ENCODE results near the gene RBFOX1.

The RBFOX1 gene

GRCh38 chr16:7689234-7689633 lies 356.6 kb downstream of the RBFOX1 start:
- no peak for DNase-seq (ENCODE audit: low spot score)

- DNase-seq (ENCODE audit: low spot score): no peak
Observed at GRCh38 chr16:7691533-7691932, 358.9 kb downstream of the RBFOX1 start.

DNA sequence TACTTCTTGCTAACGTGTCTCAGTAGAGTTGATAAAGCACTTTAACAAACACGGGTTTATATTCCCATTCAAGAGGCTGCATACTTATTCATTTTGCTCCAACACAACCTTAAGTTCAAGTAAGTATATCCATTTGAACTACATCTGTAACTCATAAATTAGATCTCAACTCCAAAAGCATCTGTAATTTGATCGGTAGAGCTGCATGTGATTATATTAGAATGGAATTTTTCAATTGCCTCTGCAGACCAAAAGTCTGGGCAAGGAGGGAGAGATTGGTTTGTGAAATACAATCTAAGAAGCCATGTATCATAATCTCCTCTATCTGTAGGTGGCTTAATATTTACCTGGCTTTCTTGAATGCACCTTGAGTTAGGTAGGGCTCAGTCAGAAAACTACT lies 371.0 kb downstream of the RBFOX1 start:
- no peak for DNase-seq (ENCODE audit: low spot score)

DNA sequence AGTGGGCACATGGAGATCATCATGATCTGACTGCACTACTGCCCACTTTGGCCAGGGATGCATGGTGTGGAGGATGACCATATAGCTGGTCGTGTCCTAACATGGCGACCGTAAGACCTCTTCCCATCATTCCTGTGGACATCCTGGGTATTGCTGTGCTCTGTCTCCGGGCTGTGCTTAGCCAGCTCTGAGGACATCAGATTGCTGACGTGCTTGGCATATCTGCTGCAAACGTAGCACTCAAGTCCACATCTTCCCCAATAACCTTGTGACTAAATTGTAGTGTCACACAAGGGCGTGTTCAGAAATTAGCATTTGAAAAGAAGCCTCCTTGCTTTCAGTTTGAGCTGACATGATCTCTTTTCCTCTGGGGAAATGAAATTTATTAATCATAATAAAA lies 373.2 kb downstream of the RBFOX1 start:
- DNase-seq (ENCODE audit: low spot score): no peak

GRCh38 chr16:7709186-7709585 lies 376.5 kb downstream of the RBFOX1 start:
- DNase-seq (ENCODE audit: low spot score): no peak

DNA sequence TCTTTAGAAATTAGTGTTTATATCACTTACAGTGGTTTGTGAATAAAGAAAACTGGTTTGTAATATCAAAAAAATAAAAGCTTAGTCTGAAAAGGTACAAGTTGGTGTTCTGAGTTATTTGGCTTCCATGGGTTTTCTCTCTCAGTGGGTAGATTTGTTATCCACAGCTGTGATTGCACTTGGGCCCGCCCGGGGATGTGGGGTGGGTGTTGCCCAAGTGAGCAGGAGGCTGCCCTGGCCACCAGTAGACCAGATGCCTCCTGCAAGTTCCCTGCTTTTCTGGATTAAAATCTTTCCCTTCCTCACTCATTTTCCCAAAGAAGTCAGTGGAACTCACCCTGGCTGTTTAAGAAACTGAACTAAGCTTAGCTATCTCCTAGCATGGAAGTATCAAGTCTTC lies 380.6 kb downstream of the RBFOX1 start:
- no peak for DNase-seq (ENCODE audit: low spot score)

GRCh38 chr16:7714775-7715174 lies 382.1 kb downstream of the RBFOX1 start:
- DNase-seq (ENCODE audit: low spot score): no peak

- DNase-seq (ENCODE audit: low spot score): no peak
Observed at GRCh38 chr16:7716660-7717550, 384.3 kb downstream of the RBFOX1 start.

- DNase-seq (ENCODE audit: low spot score): no peak
Observed at GRCh38 chr16:7722761-7723160, 390.1 kb downstream of the RBFOX1 start.

- no peak for DNase-seq (ENCODE audit: low spot score)
Observed at GRCh38 chr16:7731141-7731540, 398.5 kb downstream of the RBFOX1 start.

DNA sequence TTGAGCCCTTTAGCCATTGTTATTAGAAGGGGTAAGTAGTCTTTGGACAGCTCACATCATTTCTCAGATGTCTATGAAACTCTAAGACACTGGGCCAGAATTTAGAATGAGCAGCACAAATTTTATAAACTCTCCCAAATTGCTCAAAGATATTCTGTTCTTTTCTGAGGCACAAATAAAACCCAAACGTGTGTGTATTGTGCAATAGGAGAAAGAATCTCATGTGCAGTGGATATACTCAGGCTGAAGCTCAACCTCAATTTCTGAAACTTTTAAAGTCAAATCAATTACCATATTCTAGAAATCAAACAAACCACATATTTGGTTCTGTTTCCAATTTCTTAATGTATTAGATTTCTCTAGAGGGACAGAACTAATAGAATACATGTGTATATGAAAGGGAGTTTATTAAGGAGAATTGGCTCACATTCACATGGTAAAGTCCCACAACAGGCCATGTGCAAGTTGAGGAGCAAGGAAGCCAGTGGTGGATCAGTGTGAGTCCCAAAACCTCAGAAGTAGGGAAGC lies 403.6 kb downstream of the RBFOX1 start:
- DNase-seq (ENCODE audit: low spot score): no peak

DNA sequence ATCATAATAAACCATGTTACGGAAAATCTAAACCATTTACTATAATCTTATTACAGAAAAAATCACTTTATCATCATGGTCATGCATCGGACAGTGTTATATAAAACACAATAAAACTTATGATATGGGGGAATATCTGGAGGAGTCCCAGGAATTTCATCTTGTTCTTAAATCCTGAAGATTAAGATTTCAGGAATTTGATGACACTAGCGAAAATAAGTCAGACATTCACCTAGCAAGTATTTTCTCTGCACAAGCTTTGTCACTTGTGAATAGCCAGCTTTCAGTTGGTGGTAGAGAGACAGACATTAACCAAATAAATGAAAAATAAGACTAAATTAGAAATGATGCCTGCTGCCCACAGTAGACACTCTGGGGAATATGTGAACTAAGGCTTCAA lies 410.0 kb downstream of the RBFOX1 start:
- DNase-seq (ENCODE audit: low spot score): no peak

DNA sequence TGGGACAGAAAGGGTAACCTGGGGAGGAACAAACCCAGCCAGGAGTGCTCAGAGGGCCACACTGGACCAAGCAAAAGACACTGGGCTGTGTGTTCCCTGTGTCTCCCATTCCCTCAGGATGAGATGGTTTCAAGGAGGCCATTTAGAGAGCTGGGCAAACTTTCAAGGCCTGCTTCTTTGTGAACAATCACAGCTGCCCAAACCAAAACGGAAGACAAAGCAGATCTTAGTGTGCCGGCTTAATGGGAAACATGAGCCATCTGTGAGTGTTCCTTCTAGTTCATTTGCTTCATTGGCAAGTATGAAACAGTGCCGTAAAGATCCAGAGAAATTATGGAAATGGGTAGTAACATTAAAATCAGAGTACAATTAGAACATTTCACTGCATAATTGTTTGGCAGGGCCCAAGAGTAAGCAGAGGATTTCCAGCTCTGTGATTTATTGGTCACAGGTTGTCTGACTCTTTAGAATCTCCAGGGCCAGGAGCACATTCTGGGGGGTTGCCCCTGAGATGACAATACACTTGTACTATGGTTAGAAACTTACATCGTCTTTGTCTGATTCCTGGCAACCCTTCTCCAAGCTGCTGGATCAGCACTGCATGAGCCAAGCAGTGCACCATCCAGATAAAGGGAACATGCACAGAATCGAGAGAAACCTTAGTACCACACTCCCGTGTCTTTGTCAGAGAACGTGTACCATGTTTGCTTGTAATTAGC lies 412.1 kb downstream of the RBFOX1 start:
- no peak for DNase-seq (ENCODE audit: low spot score)

DNA sequence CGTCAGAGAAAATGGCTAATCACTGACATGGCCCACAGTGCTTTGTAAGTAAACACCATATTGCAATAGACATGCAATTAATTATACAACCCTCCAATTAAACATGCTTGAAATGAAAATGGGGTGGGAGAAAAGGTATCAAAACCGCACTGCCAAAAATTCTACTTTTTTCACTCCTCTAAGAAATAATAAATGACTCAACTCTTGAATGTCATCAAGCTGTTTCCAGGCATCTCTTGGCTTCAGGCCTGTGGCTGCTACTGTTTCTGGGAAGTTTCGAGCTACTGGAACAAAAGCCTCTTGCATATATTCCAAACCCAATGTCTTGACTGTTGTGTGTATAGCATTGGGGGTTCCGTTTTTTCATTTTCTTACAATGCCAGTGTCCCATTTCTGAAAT lies 412.6 kb downstream of the RBFOX1 start:
- no peak for DNase-seq (ENCODE audit: low spot score)

DNA sequence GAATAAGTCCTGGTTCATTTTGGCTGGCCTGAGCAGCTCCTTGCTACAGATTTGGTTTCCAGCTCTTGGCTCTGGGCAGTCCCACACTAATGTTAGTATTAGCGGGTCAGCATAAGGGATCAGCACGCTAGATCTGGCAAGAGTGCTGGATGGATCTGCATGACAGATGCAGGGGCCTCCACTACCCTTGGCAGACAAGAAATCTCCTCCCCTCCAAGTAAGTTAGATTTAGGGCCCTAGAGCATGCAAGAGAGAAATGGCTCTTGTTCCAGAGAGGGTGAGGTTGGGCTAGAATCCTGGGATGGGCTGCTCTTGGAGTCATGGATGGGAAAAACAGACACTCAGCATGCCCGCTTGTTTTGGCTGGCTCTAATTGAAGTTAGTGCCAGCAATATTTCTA lies 414.3 kb downstream of the RBFOX1 start:
- no peak for DNase-seq (ENCODE audit: low spot score)

GRCh38 chr16:7748522-7748921 lies 415.9 kb downstream of the RBFOX1 start:
- DNase-seq (ENCODE audit: low spot score): no peak

DNA sequence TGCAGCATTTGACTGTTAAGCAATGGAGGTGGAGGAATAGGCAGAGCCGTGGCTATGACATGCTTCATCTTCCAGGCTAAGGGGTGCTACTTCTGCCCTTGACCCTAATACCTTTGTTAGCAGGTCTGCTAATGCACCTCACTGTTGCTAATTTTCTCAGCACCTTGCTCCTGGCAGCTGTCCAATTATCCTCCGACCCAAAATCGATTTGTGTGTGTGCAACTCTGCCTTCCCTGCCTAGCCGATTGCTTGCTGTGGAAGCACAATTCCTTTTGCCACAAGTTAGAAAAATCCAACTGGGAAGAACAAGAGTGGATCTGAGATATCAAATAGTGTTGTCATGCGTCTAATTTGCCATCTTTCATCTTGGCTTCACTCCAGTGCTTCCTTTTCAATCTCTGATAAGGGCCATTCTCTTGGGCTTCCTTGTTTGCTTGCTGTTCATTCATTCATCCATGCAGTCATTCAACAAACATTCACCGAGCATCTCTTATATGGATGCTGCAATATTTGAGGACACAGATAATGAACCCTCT lies 422.8 kb downstream of the RBFOX1 start:
- DNase-seq (ENCODE audit: low spot score): no peak

Measured in AG20443 (cell line).